GM18870 (cell line): Measurements from ENCODE around the gene RABIF.

ENCODE experiments used
- ATAC-seq: cut with Tn5 transposase; IDR thresholded peaks from one replicate; pipeline ENCODE4 v1.9.1; 2021; ENCODE audit warnings: moderate library complexity; ENCODE audit not compliant: unreplicated experiment

The RABIF gene

GRCh38 chr1:202879128-202879527, 9.8 kb downstream of the RABIF start:
- ATAC-seq, result no peak

- no peak for ATAC-seq
Observed at GRCh38 chr1:202873026-202873425, 15.9 kb downstream of the RABIF start.

GRCh38 chr1:202871367-202871766, 17.6 kb downstream of the RABIF start:
- ATAC-seq, result no peak

GRCh38 chr1:202862679-202863560, 26.0 kb downstream of the RABIF start:
- no peak for ATAC-seq

- no peak for ATAC-seq
Observed at GRCh38 chr1:202861420-202862132, 27.4 kb downstream of the RABIF start.

GRCh38 chr1:202860744-202861419, 28.1 kb downstream of the RABIF start:
- no peak for ATAC-seq

- no peak for ATAC-seq
Observed at GRCh38 chr1:202858789-202859414, 30.0 kb downstream of the RABIF start.

- no peak for ATAC-seq
Observed at GRCh38 chr1:202858331-202858730, 30.6 kb downstream of the RABIF start.

- no peak for ATAC-seq
Observed at GRCh38 chr1:202857136-202857610, 31.8 kb downstream of the RABIF start.

GRCh38 chr1:202856014-202856413, 32.9 kb downstream of the RABIF start:
- no peak for ATAC-seq

GRCh38 chr1:202854787-202855186, 34.2 kb downstream of the RABIF start:
- no peak for ATAC-seq

- no peak for ATAC-seq
Observed at GRCh38 chr1:202852163-202852904, 36.6 kb downstream of the RABIF start.

- no peak for ATAC-seq
Observed at GRCh38 chr1:202850593-202851362, 38.2 kb downstream of the RABIF start.

- peak; percentile 80 for ATAC-seq
Observed at GRCh38 chr1:202848191-202848542, 40.8 kb downstream of the RABIF start.

GRCh38 chr1:202844935-202845334, 44.0 kb downstream of the RABIF start:
- no peak for ATAC-seq

- ATAC-seq, result no peak
Observed at GRCh38 chr1:202844259-202844658, 44.7 kb downstream of the RABIF start.

GRCh38 chr1:202843081-202843480, 45.9 kb downstream of the RABIF start:
- ATAC-seq, result no peak

- ATAC-seq, result no peak
Observed at GRCh38 chr1:202837746-202838262, 51.1 kb downstream of the RABIF start.

- ATAC-seq, result no peak
Observed at GRCh38 chr1:202836623-202837403, 52.1 kb downstream of the RABIF start.
